BJ (cell line): ENCODE data around the gene ITGAV. TPM values are rescaled to one million over a fixed set of nuclear protein-coding genes. Genes with fewer than 3 reads are reported as not detected.

Source experiments
- CTCF ChIA-PET: fragments of 350-600 bp; formaldehyde crosslinking; extraction: SDS; loops from one replicate; lab custom pipeline; 2021; ENCODE audit warnings: antibody characterized with exemption, inconsistent platforms; lab: Yijun Ruan, JAX
- POLR2A ChIA-PET: fragments of 300-600 bp; sonication (Branson Sonifier 250); formaldehyde crosslinking; extraction: SDS; loops from one replicate; lab custom pipeline; 2021; ENCODE audit warnings: antibody characterized with exemption; lab: Charles Lee
- DNase-seq: peaks from one replicate; pipeline ENCODE4 v3.0.0-alpha.2; 2011; ENCODE audit warnings: low read depth
- H3K27me3 ChIP-seq: 2 replicates; pipeline ENCODE4 v1.6.0; 2011; ENCODE audit warnings: low read length; ENCODE audit not compliant: control insufficient read depth, insufficient read depth
- H3K36me3 ChIP-seq: 2 replicates; pipeline ENCODE4 v1.5.1; 2011; ENCODE audit warnings: low read length; ENCODE audit not compliant: control insufficient read depth, insufficient read depth
- H3K4me3 ChIP-seq: 2 replicates; pipeline ENCODE4 v1.5.1; 2011; ENCODE audit warnings: low read depth, mild to moderate bottlenecking, control low read depth, low read length
- CTCF ChIP-seq: IDR thresholded peaks from 2 replicates; pipeline ENCODE4 v1.5.1; 2011; ENCODE audit warnings: low read depth, mild to moderate bottlenecking, control low read depth, inconsistent platforms, low read length, moderate library complexity; ENCODE audit not compliant: insufficient read depth
- polyA plus RNA-seq: library from polyadenylated mRNA; depleted of rRNA; stranded (reverse); fragments of >200 nt; gene quantifications from 2 replicates; pipeline ENCODE4 v1.2.3, GENCODE V29; 2011; rRNA removed

Gene ITGAV
- polyA plus RNA-seq, 1 experiment = 103 TPM

- no peak for DNase-seq
- Histone ChIP-seq H3K27me3 (no peaks in the 10 kb centered on the region), H3K36me3 (no peaks in the 10 kb centered on the region), H3K4me3 (no peak overlapping the region)
- no peak for TF ChIP-seq CTCF
- POLR2A ChIA-PET = no interaction called here
- CTCF ChIA-PET = interaction anchor here (1.3 kb wide), 1 partner anchor 13 kb away, joined by 5 read pairs; no protein-coding TSS in a partner anchor
Measured at GRCh38 chr2:186724736-186725135, 134.9 kb downstream of the ITGAV start.

GRCh38 chr2:186725783-186726182 lies 135.9 kb downstream of the ITGAV start:
- no peak for TF ChIP-seq CTCF
- ChIA-PET CTCF (interaction anchor here (1.3 kb wide), 1 partner anchor 12 kb away, joined by 5 read pairs; no protein-coding TSS in a partner anchor), POLR2A (no interaction called here)
- DNase-seq = no peak
- H3K36me3 ChIP-seq = no peaks in the 10 kb centered on the region
- H3K27me3 ChIP-seq = no peaks in the 10 kb centered on the region
- no peak overlapping the region for H3K4me3 ChIP-seq

GRCh38 chr2:186726938-186727337 lies 137.1 kb downstream of the ITGAV start:
- DNase-seq = no peak
- ChIA-PET CTCF (interaction anchor here (0.6 kb wide), 1 partner anchor 930 kb away, joined by 5 read pairs; no protein-coding TSS in a partner anchor), POLR2A (interaction anchor here (0.6 to 0.7 kb wide), 2 partner anchors 36 to 1128 kb away, joined by 7 to 17 read pairs; no protein-coding TSS in a partner anchor)
- no peaks in the 10 kb centered on the region for H3K27me3 ChIP-seq
- H3K36me3 ChIP-seq = no peaks in the 10 kb centered on the region
- no peak overlapping the region for H3K4me3 ChIP-seq
- no peak for TF ChIP-seq CTCF

- Histone ChIP-seq H3K27me3 (no peaks in the 10 kb centered on the region), H3K36me3 (no peaks in the 10 kb centered on the region), H3K4me3 (no peak overlapping the region)
- no peak for DNase-seq
- TF ChIP-seq CTCF = no peak
- CTCF ChIA-PET = no interaction called here
- POLR2A ChIA-PET = no interaction called here
Measured at GRCh38 chr2:186728631-186729030, 138.8 kb downstream of the ITGAV start.

Other genes starting within 250 kb of the ITGAV start
- gene ZC3H15, start 103.8 kb upstream of the ITGAV start, polyA plus RNA-seq = 26.5 and 54.6 TPM in 2 replicates
- 3.9 and 8.9 TPM in 2 replicates for gene FAM171B, start 104.0 kb downstream of the ITGAV start, polyA plus RNA-seq